Muscle layer of colon (tissue), 2 donors: ENCODE measurements around the gene SLC22A9.
"Not testable (repeated sequence)": the region's sequence is repeated elsewhere in the genome, so short reads cannot be mapped to it uniquely, and the experiment has no call there.

Experiments used
- H3K27ac ChIP-seq: one replicate; pipeline ENCODE4 v1.7.0; 2013; ENCODE audit warnings: low read depth, mild to moderate bottlenecking, low read length, moderate library complexity
- H3K27me3 ChIP-seq, 2 donors: one replicate each; pipeline ENCODE4 v1.7.0; 2013; ENCODE audit warnings: low read length in 2 of 2, mild to moderate bottlenecking in 2 of 2; ENCODE audit not compliant: insufficient read depth in 2 of 2, control insufficient read depth in 1 of 2
- H3K36me3 ChIP-seq: one replicate; pipeline ENCODE4 v1.7.0; 2013; ENCODE audit warnings: mild to moderate bottlenecking, low read length; ENCODE audit not compliant: insufficient read depth
- H3K4me1 ChIP-seq: one replicate; pipeline ENCODE4 v1.7.0; 2013; ENCODE audit warnings: mild to moderate bottlenecking, low read length; ENCODE audit not compliant: insufficient read depth
- H3K4me3 ChIP-seq, 2 donors: one replicate each; pipeline ENCODE4 v1.7.0; 2013; ENCODE audit warnings: low read length in 2 of 2, low read depth in 1 of 2, mild to moderate bottlenecking in 1 of 2, moderate library complexity in 1 of 2
- H3K9ac ChIP-seq: one replicate; pipeline ENCODE4 v1.7.0; 2013; ENCODE audit warnings: low read length
- H3K9me3 ChIP-seq: one replicate; pipeline ENCODE4 v1.7.0; 2013; ENCODE audit warnings: mild to moderate bottlenecking, low read length
- donor health status: abdominal sarcoma.
- donor health status: Adenocarcinoma of cecum.

The SLC22A9 gene

GRCh38 chr11:63369165-63369970 is at the start of gene SLC22A9:
SLC22A9 (plus strand) TSS chr11:63369785; CDS start chr11:63370057, 272 bp downstream.
- H3K4me1 ChIP-seq: no peaks in the 10 kb centered on the region
- H3K9ac ChIP-seq: no peak within 1 kb of the TSS
- H3K27me3 ChIP-seq: no peaks in the 10 kb centered on the region
- no peaks in the 10 kb centered on the region for H3K36me3 ChIP-seq
- H3K9me3 ChIP-seq: no peaks in the 10 kb centered on the region
- H3K27ac ChIP-seq: no peak within 1 kb of the TSS
- H3K4me3 ChIP-seq: no peak within 1 kb of the TSS

DNA sequence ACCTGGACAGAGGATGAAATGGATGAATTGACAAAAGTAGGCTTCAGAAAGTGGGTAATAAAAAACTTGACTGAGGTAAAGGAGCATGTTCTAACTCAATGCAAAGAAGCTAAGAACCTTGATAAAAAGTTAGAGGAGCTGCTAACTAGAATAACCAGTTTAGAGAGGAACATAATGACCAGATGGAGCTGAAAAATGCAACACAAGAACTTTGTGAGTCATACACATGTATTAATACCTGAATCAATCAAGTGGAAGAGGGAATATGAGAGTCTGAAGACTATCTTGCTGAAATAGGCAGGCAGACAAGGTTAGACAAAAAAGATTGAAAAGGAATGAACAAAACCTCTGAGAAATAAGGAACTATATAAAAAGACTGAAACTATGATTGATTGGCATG is 47.9 kb upstream of the SLC22A9 start:
- Histone ChIP-seq H3K9ac (no peak overlapping the region), H3K9me3 (peaks cover 8% of the 10 kb centered on the region), H3K27ac (no peak overlapping the region), H3K27me3 (no peaks in the 10 kb centered on the region), H3K4me1 (no peaks in the 10 kb centered on the region), H3K36me3 (no peaks in the 10 kb centered on the region), H3K4me3 (no peak overlapping the region)

- not testable (repeated sequence) for H3K4me3 ChIP-seq, H3K4me1 ChIP-seq, H3K36me3 ChIP-seq, H3K9me3 ChIP-seq, H3K27me3 ChIP-seq, H3K9ac ChIP-seq, H3K27ac ChIP-seq
Measured at GRCh38 chr11:63335089-63335488, 34.5 kb upstream of the SLC22A9 start.

GRCh38 chr11:63337070-63337469 is 32.5 kb upstream of the SLC22A9 start:
- Histone ChIP-seq H3K36me3 (no peaks in the 10 kb centered on the region), H3K9me3 (no peaks in the 10 kb centered on the region), H3K4me1 (no peaks in the 10 kb centered on the region), H3K27me3 (no peaks in the 10 kb centered on the region), H3K27ac (no peak overlapping the region), H3K4me3 (no peak overlapping the region), H3K9ac (no peak overlapping the region)

- Histone ChIP-seq H3K4me1 (no peaks in the 10 kb centered on the region), H3K27me3 (no peaks in the 10 kb centered on the region), H3K9ac (no peak overlapping the region), H3K27ac (no peak overlapping the region), H3K9me3 (no peaks in the 10 kb centered on the region), H3K36me3 (no peaks in the 10 kb centered on the region), H3K4me3 (no peak overlapping the region)
Measured at GRCh38 chr11:63343130-63343529, 26.5 kb upstream of the SLC22A9 start.

DNA sequence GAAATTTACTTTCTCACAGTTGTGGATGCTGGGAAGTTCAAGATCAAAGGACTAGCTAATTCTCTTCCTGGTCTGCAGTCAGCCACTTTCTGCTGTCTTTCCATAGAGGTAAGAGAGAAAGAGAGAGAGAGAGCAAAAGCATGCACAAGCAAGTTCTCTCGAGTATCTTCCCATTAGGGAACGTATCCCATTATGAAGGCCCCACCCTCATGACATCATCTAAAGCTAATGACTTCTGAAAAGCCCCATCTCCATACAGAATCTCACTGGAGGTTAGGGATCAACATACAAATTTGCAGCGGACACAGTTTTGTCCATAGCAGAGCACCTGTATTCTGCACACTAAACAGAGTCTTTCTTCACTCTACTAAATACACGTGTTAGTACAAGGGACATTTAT is 17.4 kb upstream of the SLC22A9 start:
- Histone ChIP-seq H3K36me3 (no peaks in the 10 kb centered on the region), H3K27ac (no peak overlapping the region), H3K4me3 (no peak overlapping the region), H3K9me3 (no peaks in the 10 kb centered on the region), H3K27me3 (no peaks in the 10 kb centered on the region), H3K4me1 (no peaks in the 10 kb centered on the region), H3K9ac (no peak overlapping the region)

DNA sequence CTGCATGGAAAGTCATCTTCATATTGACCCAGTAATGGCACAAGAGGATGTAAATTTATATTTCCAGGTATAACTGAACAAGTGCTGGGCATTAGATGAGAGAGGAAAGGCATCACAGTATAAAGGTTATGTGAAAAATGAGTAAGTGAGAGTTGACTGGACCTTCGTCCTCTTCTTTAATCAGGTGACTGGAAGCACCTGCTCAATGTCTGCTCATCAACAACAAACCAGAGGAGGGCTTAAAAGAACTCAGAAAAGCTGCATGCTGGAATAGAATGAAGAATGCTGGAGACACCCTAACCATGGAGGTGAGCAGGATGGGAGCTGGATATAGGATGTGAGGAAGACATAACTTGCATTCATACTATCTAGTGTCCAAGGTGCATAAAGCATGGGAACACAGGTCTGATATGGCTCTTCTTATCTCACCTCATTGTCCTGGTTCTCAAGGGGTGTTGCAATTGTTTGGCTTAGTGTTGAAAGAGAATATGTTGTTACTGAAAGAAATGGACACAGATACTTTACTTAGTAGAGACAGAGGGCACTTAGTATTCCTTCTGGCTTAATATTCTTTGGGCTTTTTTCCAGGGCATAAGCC is 7.3 kb upstream of the SLC22A9 start:
- Histone ChIP-seq H3K4me3 (no peak overlapping the region), H3K36me3 (no peaks in the 10 kb centered on the region), H3K4me1 (no peaks in the 10 kb centered on the region), H3K27ac (no peak overlapping the region), H3K9ac (no peak overlapping the region), H3K27me3 (no peaks in the 10 kb centered on the region), H3K9me3 (no peaks in the 10 kb centered on the region)

DNA sequence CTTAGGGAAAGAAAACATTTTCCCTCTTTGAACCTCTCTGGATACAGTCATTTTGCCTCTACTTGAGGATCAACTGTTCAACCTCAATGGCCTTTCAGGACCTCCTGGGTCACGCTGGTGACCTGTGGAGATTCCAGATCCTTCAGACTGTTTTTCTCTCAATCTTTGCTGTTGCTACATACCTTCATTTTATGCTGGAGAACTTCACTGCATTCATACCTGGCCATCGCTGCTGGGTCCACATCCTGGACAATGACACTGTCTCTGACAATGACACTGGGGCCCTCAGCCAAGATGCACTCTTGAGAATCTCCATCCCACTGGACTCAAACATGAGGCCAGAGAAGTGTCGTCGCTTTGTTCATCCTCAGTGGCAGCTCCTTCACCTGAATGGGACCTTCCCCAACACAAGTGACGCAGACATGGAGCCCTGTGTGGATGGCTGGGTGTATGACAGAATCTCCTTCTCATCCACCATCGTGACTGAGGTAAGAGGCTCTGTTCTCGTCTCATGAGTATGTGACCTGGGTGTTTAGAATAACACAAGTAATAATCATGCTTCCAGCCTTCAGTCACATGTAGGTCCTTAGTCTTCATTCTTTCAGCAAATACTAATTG is 495 bp downstream of the SLC22A9 start:
- Histone ChIP-seq H3K9ac (no peak overlapping the region), H3K27ac (no peak overlapping the region), H3K27me3 (no peaks in the 10 kb centered on the region), H3K36me3 (no peaks in the 10 kb centered on the region), H3K4me1 (no peaks in the 10 kb centered on the region), H3K9me3 (no peaks in the 10 kb centered on the region), H3K4me3 (no peak overlapping the region)

GRCh38 chr11:63371396-63371795 is 1.8 kb downstream of the SLC22A9 start:
- H3K27me3 ChIP-seq: no peaks in the 10 kb centered on the region
- no peak overlapping the region for H3K27ac ChIP-seq
- no peak overlapping the region for H3K4me3 ChIP-seq
- H3K4me1 ChIP-seq: no peaks in the 10 kb centered on the region
- no peaks in the 10 kb centered on the region for H3K36me3 ChIP-seq
- H3K9ac ChIP-seq: no peak overlapping the region
- H3K9me3 ChIP-seq: no peaks in the 10 kb centered on the region

GRCh38 chr11:63375434-63375833 is 5.8 kb downstream of the SLC22A9 start:
- Histone ChIP-seq H3K9me3 (no peaks in the 10 kb centered on the region), H3K4me1 (no peaks in the 10 kb centered on the region), H3K9ac (no peak overlapping the region), H3K4me3 (no peak overlapping the region), H3K27me3 (no peaks in the 10 kb centered on the region), H3K36me3 (no peaks in the 10 kb centered on the region), H3K27ac (no peak overlapping the region)

DNA sequence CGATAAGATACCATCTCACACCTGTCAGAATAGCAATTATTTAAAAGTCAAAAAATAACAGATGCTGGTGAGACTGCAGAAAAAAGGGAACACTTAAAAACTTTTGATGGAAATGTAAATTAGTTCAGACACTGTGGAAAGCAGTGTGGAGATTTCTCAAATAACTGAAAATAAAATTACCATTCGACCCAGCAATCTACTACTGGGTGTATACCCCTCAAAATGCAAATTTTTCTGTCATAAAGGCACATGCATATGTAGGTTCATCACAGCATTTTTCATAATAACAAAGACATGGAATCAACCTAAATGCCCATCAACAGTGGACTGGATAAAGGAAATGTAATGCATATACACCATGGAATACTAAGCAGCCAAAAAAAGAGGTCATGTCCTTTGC is 10.5 kb downstream of the SLC22A9 start:
- Histone ChIP-seq H3K9me3 (no peaks in the 10 kb centered on the region), H3K4me1 (no peaks in the 10 kb centered on the region), H3K4me3 (no peak overlapping the region)

More for the DNA sequence above, 10.5 kb downstream of the SLC22A9 start:
- H3K36me3 ChIP-seq: no peaks in the 10 kb centered on the region
- no peak overlapping the region for H3K9ac ChIP-seq
- no peaks in the 10 kb centered on the region for H3K27me3 ChIP-seq
- H3K27ac ChIP-seq: no peak overlapping the region
